Lung (tissue), 12 donors: Measurements from ENCODE around the gene KIZ. TPM values are rescaled to one million over a fixed set of nuclear protein-coding genes. Genes with fewer than 3 reads are reported as not detected.

Source experiments
- ATAC-seq: fragments of 200-7000 bp; cut with Tn5 transposase; one replicate; pipeline ENCODE4 v1.9.1; 2020; ENCODE audit warnings: moderate number of reproducible peaks; ENCODE audit not compliant: insufficient read depth, low FRiP score
- DNase-seq, 3 donors: peaks; one replicate each; pipeline ENCODE4 v3.0.0-alpha.2; 2013 to 2017
- H3K27ac ChIP-seq, 2 donors: one replicate each; pipeline ENCODE4 v1.5.1; 2013; ENCODE audit warnings: mild to moderate bottlenecking in 2 of 2, moderate library complexity in 2 of 2, control low read depth in 1 of 2, inconsistent platforms in 1 of 2, low read depth in 1 of 2, low read length in 1 of 2
- H3K27me3 ChIP-seq, 3 donors: one replicate each; pipeline ENCODE4 v1.5.1; 2013; ENCODE audit warnings: low read length in 2 of 3; ENCODE audit not compliant: control insufficient read depth in 3 of 3, insufficient read depth in 3 of 3
- H3K36me3 ChIP-seq, 4 donors: one replicate each; pipeline ENCODE4 v1.5.1; 2013; ENCODE audit warnings: low read length in 4 of 4, mild to moderate bottlenecking in 1 of 4, moderate library complexity in 1 of 4; ENCODE audit not compliant: control insufficient read depth in 4 of 4, insufficient read depth in 4 of 4
- H3K4me1 ChIP-seq, 5 donors: one replicate each; pipeline ENCODE4 v1.5.1; 2013; ENCODE audit warnings: low read length in 5 of 5, mild to moderate bottlenecking in 2 of 5, moderate library complexity in 1 of 5; ENCODE audit not compliant: control insufficient read depth in 5 of 5, insufficient read depth in 5 of 5
- H3K4me3 ChIP-seq: one replicate; pipeline ENCODE4 v1.5.1; 2013; ENCODE audit warnings: mild to moderate bottlenecking, control low read depth, moderate library complexity
- H3K9ac ChIP-seq, 2 donors: one replicate each; pipeline ENCODE4 v1.5.1; 2013; ENCODE audit warnings: low read length in 2 of 2, control low read depth in 1 of 2; ENCODE audit not compliant: insufficient read depth in 1 of 2
- H3K9me3 ChIP-seq, 4 donors: one replicate each; pipeline ENCODE4 v1.5.1; 2013; ENCODE audit warnings: low read length in 3 of 4, mild to moderate bottlenecking in 1 of 4, moderate library complexity in 1 of 4; ENCODE audit not compliant: control insufficient read depth in 4 of 4, insufficient read depth in 3 of 4
- WGBS, 2 donors: extraction: QIAGEN DNeasy Blood & Tissue Kit; methylation state at CpG; one replicate each; pipeline ENCODE4 v1.1.7; 2013; 5-methylcytosine and 5-hydroxymethylcytosine counted together
- polyA plus RNA-seq, 2 donors: library from polyadenylated mRNA; stranded (reverse); fragments of 200-250 nt; gene quantifications; one replicate each; pipeline ENCODE4 v1.2.1, GENCODE V29; 2013
- total RNA-seq, 2 donors: library from RNA; depleted of rRNA in 1 of 2; stranded (reverse); fragments of >200 nt in 1 of 2; gene quantifications; one replicate each; pipeline ENCODE4 v1.2.1, GENCODE V29; 2014 to 2021
- TF ChIP-seq, protein P1 (sequence below): IDR thresholded peaks from 2 replicates; pipeline ENCODE4 v1.5.1; 2012; ENCODE audit warnings: mild to moderate bottlenecking; ENCODE audit errors: control extremely low read depth, extremely low read depth
- donor health status: control.
- donor health status: control.
- donor health status: Bipolar disorder and iron deficiency.
- donor health status: healthy.
- donor health status: DM: yes; HTN: yes; CAD: no.

KIZ gene
- total and polyA plus RNA-seq, 4 donors, result 4.1 to 22.5 (median 9.1) TPM

DNA sequence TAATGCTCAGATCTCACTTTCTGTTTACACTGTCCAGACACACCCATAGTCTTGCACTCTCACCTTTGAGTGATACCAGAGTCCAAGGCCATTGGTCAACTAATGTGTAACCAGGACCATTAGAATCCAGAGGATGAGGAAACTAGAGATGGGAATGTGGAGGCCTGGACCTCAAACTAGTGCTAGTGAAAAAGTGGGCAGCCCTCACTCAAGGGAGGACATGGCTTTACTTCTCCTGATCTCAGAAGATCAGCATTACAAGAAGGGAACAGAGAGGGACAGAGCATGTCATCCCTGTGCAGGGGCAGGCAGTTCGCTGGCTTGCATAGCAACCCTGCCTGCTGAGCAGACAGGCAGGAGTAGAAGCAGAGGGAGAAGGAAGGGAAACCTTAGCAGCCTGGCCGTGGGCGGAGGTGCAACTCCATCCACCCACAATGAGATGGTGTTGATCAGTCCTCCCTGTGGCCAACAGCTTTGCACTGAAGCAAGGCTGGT lies 154.7 kb downstream of the KIZ start:
- no peak for ATAC-seq
- 71% methylated on average over 3 of the region's 3 CpGs for WGBS, 2 donors

DNA sequence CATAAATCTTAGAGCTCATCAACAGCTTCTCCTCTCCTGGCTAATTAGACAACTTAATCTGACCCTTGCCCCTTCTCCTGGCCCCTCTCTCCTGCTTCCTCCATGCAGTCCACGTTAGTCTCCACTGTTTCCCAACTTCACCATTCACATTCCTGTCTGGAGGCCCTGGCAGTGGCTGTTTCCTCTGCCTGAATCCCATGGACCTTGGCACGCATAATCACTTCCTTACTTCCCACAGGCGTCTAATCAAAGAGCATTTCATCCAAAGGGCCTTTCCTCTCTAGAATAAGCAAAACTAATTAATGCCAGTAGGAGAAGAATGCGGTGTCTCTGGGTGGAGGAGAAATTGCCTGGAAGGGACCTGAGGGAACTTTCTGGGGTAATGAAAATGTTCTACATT lies 160.9 kb downstream of the KIZ start:
- no peaks in the 10 kb centered on the region for H3K36me3 ChIP-seq
- TF ChIP-seq, protein P1, sequence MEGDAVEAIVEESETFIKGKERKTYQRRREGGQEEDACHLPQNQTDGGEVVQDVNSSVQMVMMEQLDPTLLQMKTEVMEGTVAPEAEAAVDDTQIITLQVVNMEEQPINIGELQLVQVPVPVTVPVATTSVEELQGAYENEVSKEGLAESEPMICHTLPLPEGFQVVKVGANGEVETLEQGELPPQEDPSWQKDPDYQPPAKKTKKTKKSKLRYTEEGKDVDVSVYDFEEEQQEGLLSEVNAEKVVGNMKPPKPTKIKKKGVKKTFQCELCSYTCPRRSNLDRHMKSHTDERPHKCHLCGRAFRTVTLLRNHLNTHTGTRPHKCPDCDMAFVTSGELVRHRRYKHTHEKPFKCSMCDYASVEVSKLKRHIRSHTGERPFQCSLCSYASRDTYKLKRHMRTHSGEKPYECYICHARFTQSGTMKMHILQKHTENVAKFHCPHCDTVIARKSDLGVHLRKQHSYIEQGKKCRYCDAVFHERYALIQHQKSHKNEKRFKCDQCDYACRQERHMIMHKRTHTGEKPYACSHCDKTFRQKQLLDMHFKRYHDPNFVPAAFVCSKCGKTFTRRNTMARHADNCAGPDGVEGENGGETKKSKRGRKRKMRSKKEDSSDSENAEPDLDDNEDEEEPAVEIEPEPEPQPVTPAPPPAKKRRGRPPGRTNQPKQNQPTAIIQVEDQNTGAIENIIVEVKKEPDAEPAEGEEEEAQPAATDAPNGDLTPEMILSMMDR, result no peak
- ATAC-seq (no peak), DNase-seq (no peak)
- peaks cover 0 to 3% (median 0%) of the 10 kb centered on the region in 3 donors for H3K27me3 ChIP-seq
- peaks cover 0 to 4% (median 0%) of the 10 kb centered on the region in 5 donors for H3K4me1 ChIP-seq
- no peak overlapping the region for H3K9ac ChIP-seq
- H3K27ac ChIP-seq, result no peak overlapping the region
- no peak overlapping the region for H3K4me3 ChIP-seq
- WGBS, 2 donors, result 55 to 56% methylated on average over 4 of the region's 4 CpGs
- peaks cover 0 to 3% (median 0%) of the 10 kb centered on the region in 4 donors for H3K9me3 ChIP-seq

More for the DNA sequence above, 154.7 kb downstream of the KIZ start:
- TF ChIP-seq, protein P1, result no peak
- DNase-seq, result no peak
- H3K27ac ChIP-seq, result no peak overlapping the region
- peaks cover 0 to 5% (median 0%) of the 10 kb centered on the region in 3 donors for H3K27me3 ChIP-seq
- H3K9me3 ChIP-seq, result peaks cover 0 to 3% (median 0%) of the 10 kb centered on the region in 4 donors
- H3K4me1 ChIP-seq, result no peaks in the 10 kb centered on the region
- H3K36me3 ChIP-seq, result no peaks in the 10 kb centered on the region
- no peak overlapping the region for H3K9ac ChIP-seq
- no peak overlapping the region for H3K4me3 ChIP-seq

DNA sequence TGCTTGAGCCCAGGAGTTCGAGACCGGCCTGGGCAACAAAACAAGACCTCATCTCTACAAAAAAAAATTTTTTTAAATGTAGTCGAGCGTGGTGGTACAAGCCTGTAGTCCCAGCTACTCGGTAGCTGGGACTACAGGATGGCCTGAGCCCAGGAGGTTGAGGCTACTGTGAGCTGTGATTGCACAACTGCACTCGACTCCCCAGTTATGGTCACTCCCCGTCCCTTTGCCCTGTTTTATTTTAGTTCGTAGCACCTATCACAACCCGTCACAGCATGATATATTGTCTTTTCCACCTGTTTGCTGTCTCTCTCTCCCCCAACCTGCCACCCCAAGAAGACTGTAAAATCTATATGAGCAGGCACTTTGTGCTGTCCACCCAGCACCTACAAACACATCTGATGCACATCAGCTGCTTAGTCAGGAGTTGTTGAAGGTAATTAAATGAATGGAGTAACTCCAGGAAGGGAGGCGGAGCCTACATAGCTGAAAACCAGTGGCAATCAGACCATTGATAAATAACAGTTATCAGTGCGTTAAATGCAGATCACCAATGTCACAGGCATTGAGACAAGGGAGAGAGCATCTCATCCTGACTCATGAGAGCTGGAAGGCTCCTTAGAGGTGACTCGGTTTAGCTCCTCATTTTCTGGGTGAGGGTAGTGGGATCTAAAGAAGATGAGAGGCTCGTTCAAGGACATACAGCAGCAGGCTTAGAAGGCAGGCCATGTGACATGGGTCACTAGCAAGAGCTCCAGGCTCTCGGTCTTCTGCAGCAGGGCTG lies 162.9 kb downstream of the KIZ start:
- H3K27ac ChIP-seq, result no peak overlapping the region
- peaks cover 0 to 3% (median 0%) of the 10 kb centered on the region in 3 donors for H3K27me3 ChIP-seq
- no peak for DNase-seq
- no peak overlapping the region for H3K4me3 ChIP-seq
- no peak overlapping the region for H3K9ac ChIP-seq
- peaks cover 0 to 4% (median 0%) of the 10 kb centered on the region in 5 donors for H3K4me1 ChIP-seq
- ATAC-seq, result no peak
- H3K36me3 ChIP-seq, result no peaks in the 10 kb centered on the region
- WGBS, 2 donors, result 79 to 86% methylated on average over 14 of the region's 14 CpGs
- TF ChIP-seq, protein P1, result no peak
- H3K9me3 ChIP-seq, result peaks cover 0 to 3% (median 0%) of the 10 kb centered on the region in 4 donors
